OCI-LY7 (cell line): ENCODE results near the gene PALB2. TPM values are rescaled to one million over a fixed set of nuclear protein-coding genes. Genes with fewer than 3 reads are reported as not detected.
"Not testable (repeated sequence)": the region's sequence is repeated elsewhere in the genome, so short reads cannot be mapped to it uniquely, and the experiment has no call there.

Experiments
- BruUV-seq: library from RNA; stranded (reverse); fragments of 400-500 nt; replicated peaks from 2 replicates; lab custom pipeline; 2021; lab: Mats Ljungman, UMichigan
- CTCF ChIA-PET: fragments of 300-600 bp; sonication (Branson Sonifier 250); formaldehyde crosslinking; loops from one replicate; lab custom pipeline; 2022; ENCODE audit warnings: antibody characterized with exemption; ENCODE audit not compliant: unreplicated experiment; lab: Charles Lee
- POLR2A ChIA-PET: fragments of 300-600 bp; sonication (Branson Sonifier 250); formaldehyde crosslinking; loops from one replicate; lab custom pipeline; 2022; ENCODE audit warnings: antibody characterized with exemption; lab: Charles Lee
- DNase-seq: peaks from one replicate; pipeline ENCODE4 v3.0.0-alpha.2; 2015; ENCODE audit warnings: low spot score
- H2AFZ ChIP-seq: fragments of 200-600 bp; sonication (generic), shearing (Covaris generic); 2 replicates; pipeline ENCODE4 v1.6.1; 2014; ENCODE audit warnings: mild to moderate bottlenecking, antibody characterized with exemption, low read length, moderate library complexity
- H3K27ac ChIP-seq: fragments of 200-600 bp; sonication (generic); 2 replicates; pipeline ENCODE4 v1.5.1; 2014; ENCODE audit warnings: mixed run types, low read depth, mild to moderate bottlenecking, moderate library complexity, low read length, inconsistent platforms; ENCODE audit not compliant: poor library complexity, severe bottlenecking
- H3K36me3 ChIP-seq: fragments of 200-600 bp; sonication (generic); 2 replicates; pipeline ENCODE4 v1.6.1; 2014; ENCODE audit warnings: mild to moderate bottlenecking, antibody characterized with exemption, low read length, moderate library complexity, mixed read lengths; ENCODE audit not compliant: insufficient read depth
- H3K4me1 ChIP-seq: fragments of 200-600 bp; sonication (generic); 2 replicates; pipeline ENCODE4 v1.5.1; 2014; ENCODE audit warnings: mild to moderate bottlenecking, low read length; ENCODE audit not compliant: insufficient read depth, poor library complexity, severe bottlenecking
- H3K4me2 ChIP-seq: fragments of 200-600 bp; sonication (generic); 2 replicates; pipeline ENCODE4 v1.6.1; 2014; ENCODE audit warnings: mild to moderate bottlenecking, low read length
- H3K4me3 ChIP-seq: fragments of 200-600 bp; sonication (generic); 2 replicates; pipeline ENCODE4 v1.5.1; 2014; ENCODE audit warnings: mild to moderate bottlenecking, low read depth, low read length; ENCODE audit not compliant: poor library complexity, severe bottlenecking
- H3K79me2 ChIP-seq: fragments of 200-600 bp; sonication (generic); 2 replicates; pipeline ENCODE4 v1.6.1; 2016; ENCODE audit warnings: low read depth, mild to moderate bottlenecking, low read length, moderate library complexity, mixed read lengths; ENCODE audit not compliant: insufficient read depth
- H3K9me2 ChIP-seq: fragments of 200-600 bp; sonication (generic); 2 replicates; pipeline ENCODE4 v1.6.1; 2016; ENCODE audit warnings: mild to moderate bottlenecking, low read length, mixed read lengths; ENCODE audit not compliant: insufficient read depth
- H3K9me3 ChIP-seq: fragments of 200-600 bp; sonication (generic); 2 replicates; pipeline ENCODE4 v1.6.1; 2014; ENCODE audit warnings: mild to moderate bottlenecking, mixed run types, low read length, mixed read lengths
- H4K20me1 ChIP-seq: fragments of 200-600 bp; sonication (generic); 2 replicates; pipeline ENCODE4 v1.6.1; 2014; ENCODE audit warnings: mild to moderate bottlenecking, antibody characterized with exemption, low read length, moderate library complexity, mixed read lengths; ENCODE audit not compliant: insufficient read depth
- EZH2phosphoT487 ChIP-seq: fragments of 200-600 bp; sonication (generic); IDR thresholded peaks from 2 replicates; pipeline ENCODE4 v1.6.1; 2018; ENCODE audit warnings: low read depth, borderline replicate concordance, mild to moderate bottlenecking, mixed run types, antibody characterized with exemption, low read length, moderate library complexity, mixed read lengths
- intact Hi-C: fragments of 100-400 bp; cut with micrococcal nuclease; formaldehyde crosslinking; loops from one replicate; pipeline ENCODE4 v1.10.0; 2022; ENCODE audit not compliant: unreplicated experiment
- total RNA-seq, 2 experiments: library from RNA; depleted of rRNA in 1 of 2; stranded (reverse); fragments of >200 nt in 1 of 2; shearing (Covaris generic) in 1 of 2; gene quantifications; 2 replicates each; pipeline ENCODE4 v1.2.3, GENCODE V29; 2014 to 2022
- TF ChIP-seq, protein P1 (sequence below): fragments of 200-600 bp; sonication (generic); conservative IDR thresholded peaks from 2 replicates; pipeline ENCODE4 v1.5.1; 2014; ENCODE audit warnings: mild to moderate bottlenecking, antibody characterized with exemption, low read length, moderate library complexity, mixed read lengths

PALB2 gene
- total RNA-seq, 2 experiments from 2014 or later = 16.6 to 35.1 TPM

DNA sequence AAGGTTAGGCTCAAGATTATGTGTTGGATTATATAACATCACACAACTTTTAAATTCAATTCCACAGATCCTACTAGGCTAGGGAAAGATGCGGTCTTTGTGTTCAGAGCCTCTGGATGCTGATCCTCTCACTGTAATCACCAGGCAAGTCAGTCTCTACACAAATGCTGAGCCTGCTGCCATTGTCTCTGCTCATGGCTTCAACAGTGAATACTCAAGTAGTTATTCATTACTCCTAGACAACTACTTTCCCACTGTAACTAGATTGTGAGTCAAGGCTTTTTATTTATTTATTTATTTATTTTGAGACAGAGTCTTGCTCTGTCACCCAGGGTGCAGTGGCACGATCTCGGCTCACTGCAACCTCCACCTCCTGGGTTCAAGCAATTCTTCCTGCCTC, 29.2 kb downstream of the PALB2 start:
- POLR2A ChIA-PET = no interaction called here
- BruUV-seq = no TSS peak

DNA sequence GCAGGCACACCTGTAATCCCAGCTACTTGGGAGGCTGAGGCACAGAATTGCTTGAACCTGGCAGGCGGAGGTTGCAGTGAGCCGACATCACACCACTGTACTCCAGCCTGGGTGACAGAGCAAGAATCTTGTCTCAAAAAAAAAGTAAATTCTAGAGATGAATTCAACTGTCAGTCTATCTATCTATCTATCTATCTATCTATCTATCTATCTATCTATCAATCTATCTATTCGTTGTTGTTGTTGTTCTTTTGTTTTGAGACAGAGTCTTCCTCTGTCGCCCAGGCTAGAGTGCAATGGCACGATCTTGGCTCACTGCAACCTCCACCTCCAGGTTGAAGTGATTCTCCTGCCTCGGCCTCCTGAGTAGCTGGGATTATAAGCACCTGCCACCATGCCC, 30.2 kb downstream of the PALB2 start:
- H3K9me2 ChIP-seq, DNase-seq, intact Hi-C loops, H3K4me3 ChIP-seq, H3K4me1 ChIP-seq, H3K79me2 ChIP-seq, H3K9me3 ChIP-seq, H3K27ac ChIP-seq, CTCF ChIA-PET, BruUV-seq, POLR2A ChIA-PET, H4K20me1 ChIP-seq, H2AFZ ChIP-seq, H3K4me2 ChIP-seq: not testable (repeated sequence)
- peaks cover 72% of the 10 kb centered on the region for H3K36me3 ChIP-seq

More for the DNA sequence above, 29.2 kb downstream of the PALB2 start:
- intact Hi-C loops = no loop called here
- no peak for DNase-seq
- no peak overlapping the region for H3K4me3 ChIP-seq
- H3K4me1 ChIP-seq = no peaks in the 10 kb centered on the region
- H3K36me3 ChIP-seq = peaks cover 76% of the 10 kb centered on the region
- H3K4me2 ChIP-seq = no peak overlapping the region
- CTCF ChIA-PET = no interaction called here
- H3K9me3 ChIP-seq = no peaks in the 10 kb centered on the region
- H2AFZ ChIP-seq = no peak overlapping the region
- H3K9me2 ChIP-seq = no peaks in the 10 kb centered on the region
- no peaks in the 10 kb centered on the region for H4K20me1 ChIP-seq
- H3K79me2 ChIP-seq = no peaks in the 10 kb centered on the region
- TF ChIP-seq EZH2phosphoT487 = no peak
- TF ChIP-seq, protein P1, sequence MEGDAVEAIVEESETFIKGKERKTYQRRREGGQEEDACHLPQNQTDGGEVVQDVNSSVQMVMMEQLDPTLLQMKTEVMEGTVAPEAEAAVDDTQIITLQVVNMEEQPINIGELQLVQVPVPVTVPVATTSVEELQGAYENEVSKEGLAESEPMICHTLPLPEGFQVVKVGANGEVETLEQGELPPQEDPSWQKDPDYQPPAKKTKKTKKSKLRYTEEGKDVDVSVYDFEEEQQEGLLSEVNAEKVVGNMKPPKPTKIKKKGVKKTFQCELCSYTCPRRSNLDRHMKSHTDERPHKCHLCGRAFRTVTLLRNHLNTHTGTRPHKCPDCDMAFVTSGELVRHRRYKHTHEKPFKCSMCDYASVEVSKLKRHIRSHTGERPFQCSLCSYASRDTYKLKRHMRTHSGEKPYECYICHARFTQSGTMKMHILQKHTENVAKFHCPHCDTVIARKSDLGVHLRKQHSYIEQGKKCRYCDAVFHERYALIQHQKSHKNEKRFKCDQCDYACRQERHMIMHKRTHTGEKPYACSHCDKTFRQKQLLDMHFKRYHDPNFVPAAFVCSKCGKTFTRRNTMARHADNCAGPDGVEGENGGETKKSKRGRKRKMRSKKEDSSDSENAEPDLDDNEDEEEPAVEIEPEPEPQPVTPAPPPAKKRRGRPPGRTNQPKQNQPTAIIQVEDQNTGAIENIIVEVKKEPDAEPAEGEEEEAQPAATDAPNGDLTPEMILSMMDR = no peak
- H3K27ac ChIP-seq = no peak overlapping the region

DNA sequence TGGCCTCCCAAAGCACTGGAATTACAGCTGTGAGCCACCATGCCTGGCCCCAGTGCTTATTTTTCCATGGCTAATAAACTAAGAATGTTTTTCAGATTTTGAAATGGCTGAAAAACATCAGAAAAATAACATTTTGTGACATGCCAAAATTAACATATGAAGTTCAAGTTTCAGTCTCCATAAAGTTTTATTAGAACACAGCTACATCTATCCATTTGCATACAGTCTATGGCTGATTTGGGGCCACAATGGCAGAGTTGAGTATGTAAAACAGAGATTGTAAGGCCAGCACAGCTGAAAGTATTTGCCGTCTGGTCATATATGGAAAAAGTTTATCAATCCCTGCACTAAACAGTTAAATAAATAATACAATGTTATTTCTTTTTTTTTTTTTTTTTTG, 31.2 kb downstream of the PALB2 start:
- Histone ChIP-seq H3K79me2 (no peaks in the 10 kb centered on the region), H3K4me2 (no peak overlapping the region), H2AFZ (no peak overlapping the region), H3K9me3 (no peaks in the 10 kb centered on the region), H3K4me1 (no peaks in the 10 kb centered on the region), H4K20me1 (no peaks in the 10 kb centered on the region), H3K4me3 (no peak overlapping the region), H3K9me2 (no peaks in the 10 kb centered on the region), H3K27ac (no peak overlapping the region), H3K36me3 (peaks cover 70% of the 10 kb centered on the region)
- BruUV-seq = no TSS peak
- no peak for DNase-seq
- ChIA-PET POLR2A (no interaction called here), CTCF (no interaction called here)
- TF ChIP-seq, protein P1 = no peak
- no peak for TF ChIP-seq EZH2phosphoT487
- intact Hi-C loops = no loop called here
